Ascending aorta (tissue), 2 donors: ENCODE data around the gene P3H1. TPM values are rescaled to one million over a fixed set of nuclear protein-coding genes. Genes with fewer than 3 reads are reported as not detected.

Source experiments
- DNase-seq, 2 donors: peaks; one replicate each; pipeline ENCODE4 v3.0.0-alpha.2; 2019; ENCODE audit warnings: low spot score in 2 of 2
- H3K27ac ChIP-seq, 2 donors: fragments of 200-600 bp; sonication (generic); one replicate each; pipeline ENCODE4 v1.5.1; 2016 to 2017; ENCODE audit warnings: mild to moderate bottlenecking in 1 of 2
- H3K27me3 ChIP-seq: fragments of 200-600 bp; sonication (generic); one replicate; pipeline ENCODE4 v1.5.1; 2017
- H3K36me3 ChIP-seq, 2 donors: fragments of 200-600 bp; sonication (generic); one replicate each; pipeline ENCODE4 v1.5.1; 2016
- H3K4me1 ChIP-seq, 2 donors: fragments of 200-600 bp; sonication (generic); one replicate each; pipeline ENCODE4 v1.5.1; 2016 to 2017; ENCODE audit warnings: mild to moderate bottlenecking in 1 of 2
- H3K4me3 ChIP-seq, 2 donors: fragments of 200-600 bp; sonication (generic); one replicate each; pipeline ENCODE4 v1.5.1; 2016 to 2017; ENCODE audit warnings: mild to moderate bottlenecking in 1 of 2
- H3K9me3 ChIP-seq, 2 donors: fragments of 200-600 bp; sonication (generic); one replicate each; pipeline ENCODE4 v1.5.1; 2016
- intact Hi-C: fragments of 100-400 bp; cut with DNase I; formaldehyde crosslinking; loops from one replicate; pipeline ENCODE4 v1.15.1; 2023
- total RNA-seq: library from RNA; depleted of rRNA; stranded (reverse); fragments of >200 nt; gene quantifications from one replicate; pipeline ENCODE4 v1.1.0, GENCODE V29; 2016
- TF ChIP-seq, protein P1 (sequence below), 3 experiments: fragments of 200-600 bp in 2 of 3; fragments of 450-650 bp in 1 of 3; sonication (generic) in 2 of 3; IDR thresholded peaks; one replicate each; pipeline ENCODE4 v1.5.1; 2016 to 2019; ENCODE audit warnings: antibody characterized with exemption in 3 of 3, mild to moderate bottlenecking in 1 of 3, moderate library complexity in 1 of 3

P3H1 gene
- total RNA-seq, 1 donor from 2014 or later = 72.2 TPM

DNA sequence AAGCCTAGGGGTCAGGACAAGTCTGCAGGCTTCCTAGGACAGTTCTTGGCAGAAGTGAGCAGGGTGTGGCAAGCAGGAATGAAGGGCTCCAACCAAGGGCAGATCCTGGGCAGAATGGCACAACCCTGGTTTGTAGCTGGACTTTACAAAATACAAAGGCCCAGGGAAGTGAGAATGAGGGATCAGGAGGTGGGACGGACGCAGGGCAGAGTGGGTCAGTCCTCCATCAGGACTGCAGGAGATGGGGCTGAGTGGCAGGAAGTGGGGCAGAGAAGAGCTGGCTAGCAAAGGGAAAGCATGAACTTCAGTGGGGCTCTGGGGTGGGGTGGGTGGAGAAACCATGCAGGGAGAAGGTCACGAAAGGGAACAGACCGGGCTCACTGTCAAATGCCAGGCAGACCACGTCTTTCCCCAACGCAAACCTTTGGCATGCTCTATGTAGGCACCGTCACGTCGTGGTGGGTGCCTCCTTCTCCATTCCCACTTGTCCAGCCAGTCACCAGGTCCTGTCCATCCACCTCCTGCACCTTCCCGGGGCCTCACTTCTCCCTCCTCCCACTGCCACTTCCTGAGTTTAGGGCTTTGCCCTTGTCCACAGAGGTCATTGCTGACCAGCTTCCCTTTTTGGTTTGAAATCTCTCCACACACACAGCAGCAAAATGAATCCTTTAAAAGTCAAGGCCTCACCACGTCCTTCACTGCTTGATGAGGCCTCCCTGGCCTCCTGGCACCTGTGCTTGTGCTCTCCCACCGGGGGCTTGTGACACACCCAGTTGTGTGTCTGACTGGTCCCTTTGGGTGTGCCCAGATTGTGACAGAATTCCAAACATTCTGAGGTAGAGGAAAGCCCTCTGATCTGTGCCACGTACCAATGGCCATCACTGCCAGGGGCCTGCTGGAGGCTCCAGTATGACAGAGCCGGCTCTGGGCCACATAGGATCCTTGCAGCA lies 18.1 kb downstream of the P3H1 start:
- intact Hi-C loops = loop anchor here (5.0 kb wide), 1 partner anchor 171 kb away; no protein-coding TSS in a partner anchor
- no peaks in the 10 kb centered on the region for H3K9me3 ChIP-seq
- no peaks in the 10 kb centered on the region for H3K4me1 ChIP-seq
- H3K4me3 ChIP-seq = no peak overlapping the region
- H3K27me3 ChIP-seq = no peaks in the 10 kb centered on the region
- TF ChIP-seq, protein P1, sequence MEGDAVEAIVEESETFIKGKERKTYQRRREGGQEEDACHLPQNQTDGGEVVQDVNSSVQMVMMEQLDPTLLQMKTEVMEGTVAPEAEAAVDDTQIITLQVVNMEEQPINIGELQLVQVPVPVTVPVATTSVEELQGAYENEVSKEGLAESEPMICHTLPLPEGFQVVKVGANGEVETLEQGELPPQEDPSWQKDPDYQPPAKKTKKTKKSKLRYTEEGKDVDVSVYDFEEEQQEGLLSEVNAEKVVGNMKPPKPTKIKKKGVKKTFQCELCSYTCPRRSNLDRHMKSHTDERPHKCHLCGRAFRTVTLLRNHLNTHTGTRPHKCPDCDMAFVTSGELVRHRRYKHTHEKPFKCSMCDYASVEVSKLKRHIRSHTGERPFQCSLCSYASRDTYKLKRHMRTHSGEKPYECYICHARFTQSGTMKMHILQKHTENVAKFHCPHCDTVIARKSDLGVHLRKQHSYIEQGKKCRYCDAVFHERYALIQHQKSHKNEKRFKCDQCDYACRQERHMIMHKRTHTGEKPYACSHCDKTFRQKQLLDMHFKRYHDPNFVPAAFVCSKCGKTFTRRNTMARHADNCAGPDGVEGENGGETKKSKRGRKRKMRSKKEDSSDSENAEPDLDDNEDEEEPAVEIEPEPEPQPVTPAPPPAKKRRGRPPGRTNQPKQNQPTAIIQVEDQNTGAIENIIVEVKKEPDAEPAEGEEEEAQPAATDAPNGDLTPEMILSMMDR (IDR thresholded peaks at IDR 0.05) = no peak
- H3K27ac ChIP-seq = no peak overlapping the region
- DNase-seq = no peak
- H3K36me3 ChIP-seq = peaks cover 57 to 72% of the 10 kb centered on the region in 2 donors

DNA sequence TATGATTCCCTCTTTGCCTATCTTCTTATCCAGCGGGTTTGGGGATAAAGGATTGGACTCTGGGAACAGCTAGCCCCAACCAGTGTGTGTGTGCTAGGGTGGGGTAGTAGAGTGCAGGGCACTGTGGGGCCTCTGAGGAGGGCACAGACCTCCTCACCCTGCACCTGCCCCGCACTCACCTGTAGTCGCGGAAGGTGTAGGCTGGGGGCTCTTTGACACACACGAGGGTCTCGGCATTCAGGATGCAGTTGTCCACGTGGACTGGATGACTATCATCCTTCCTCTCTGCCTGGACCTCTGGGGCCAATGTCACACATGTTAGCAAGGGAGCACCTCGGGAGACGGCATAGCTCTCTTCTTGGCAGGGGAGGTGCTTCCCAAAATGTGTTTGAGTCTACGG lies 18.8 kb downstream of the P3H1 start:
- Histone ChIP-seq H3K27me3 (no peaks in the 10 kb centered on the region), H3K9me3 (no peaks in the 10 kb centered on the region), H3K4me3 (no peak overlapping the region), H3K27ac (no peak overlapping the region), H3K36me3 (peaks cover 53 to 65% of the 10 kb centered on the region in 2 donors), H3K4me1 (no peaks in the 10 kb centered on the region)
- TF ChIP-seq, protein P1 (IDR thresholded peaks at IDR 0.05) = no peak
- DNase-seq = no peak
- intact Hi-C loops = loop anchor here (5.0 kb wide), 1 partner anchor 171 kb away; no protein-coding TSS in a partner anchor

DNA sequence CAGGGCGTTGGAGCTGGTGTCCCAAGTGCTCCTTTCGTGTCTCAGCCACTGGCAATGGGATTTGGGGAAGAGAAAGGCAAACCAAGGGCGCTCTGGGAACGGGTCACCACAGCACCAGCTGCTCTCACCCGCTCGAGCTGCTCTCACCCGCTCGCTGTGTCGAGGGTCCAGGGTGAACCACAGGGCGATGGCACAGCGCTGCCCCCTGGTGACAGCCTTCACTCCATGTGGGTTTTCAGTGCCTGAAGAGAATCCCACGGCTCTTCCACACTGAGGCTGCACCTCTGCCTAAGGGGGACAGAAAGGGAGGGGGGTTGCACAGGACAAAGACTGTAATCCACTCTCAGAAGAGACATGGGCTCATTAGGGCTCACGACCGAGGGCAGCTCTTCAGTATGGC lies 19.7 kb downstream of the P3H1 start:
- H3K27me3 ChIP-seq = no peaks in the 10 kb centered on the region
- no peak overlapping the region for H3K27ac ChIP-seq
- no peaks in the 10 kb centered on the region for H3K9me3 ChIP-seq
- H3K4me1 ChIP-seq = no peaks in the 10 kb centered on the region
- TF ChIP-seq, protein P1 (IDR thresholded peaks at IDR 0.05) = peak in 2 of 3 experiments; percentile 38 to 48
- peaks cover 46 to 56% of the 10 kb centered on the region in 2 donors for H3K36me3 ChIP-seq
- intact Hi-C loops = loop anchor here (5.0 kb wide), 1 partner anchor 170 kb away; no protein-coding TSS in a partner anchor
- no peak for DNase-seq
- no peak overlapping the region for H3K4me3 ChIP-seq

DNA sequence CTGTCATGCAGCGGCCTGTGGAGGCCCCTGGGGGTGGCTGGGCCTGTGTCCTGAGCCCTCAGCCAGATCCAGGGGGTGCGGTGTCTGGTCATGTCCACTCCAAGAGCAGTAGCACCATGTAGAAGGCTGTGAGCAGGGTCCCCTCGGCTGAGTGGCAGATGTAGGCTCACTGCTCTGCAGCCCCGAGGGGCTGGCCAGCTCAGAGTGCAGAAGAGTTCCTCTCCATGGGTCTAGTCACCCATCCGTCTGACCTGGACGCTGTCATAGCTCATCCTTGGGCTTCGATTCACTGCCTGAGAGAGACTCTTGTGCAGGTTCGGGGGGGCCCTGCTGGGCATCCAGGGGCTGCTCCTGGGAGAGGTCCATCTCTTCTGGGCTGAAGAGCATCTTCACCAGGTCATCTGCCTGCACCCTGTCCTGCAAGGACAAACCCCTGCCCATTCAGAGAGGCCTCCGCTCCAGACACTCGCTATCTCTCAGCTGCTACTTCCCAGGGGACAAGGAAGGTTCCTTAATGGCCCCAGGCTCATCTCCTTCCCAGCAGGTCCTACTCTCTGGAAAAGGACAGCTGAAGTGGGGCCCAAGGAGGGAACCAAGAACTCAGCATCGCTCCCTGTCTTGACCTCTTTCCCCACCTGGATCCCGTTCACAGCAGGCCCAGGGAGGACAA lies 20.3 kb downstream of the P3H1 start:
- Histone ChIP-seq H3K27ac (no peak overlapping the region), H3K27me3 (no peaks in the 10 kb centered on the region), H3K9me3 (no peaks in the 10 kb centered on the region), H3K36me3 (peaks cover 40 to 51% of the 10 kb centered on the region in 2 donors), H3K4me3 (no peak overlapping the region), H3K4me1 (no peaks in the 10 kb centered on the region)
- DNase-seq = no peak
- intact Hi-C loops = loop anchor here (5.0 kb wide), 1 partner anchor 169 kb away; no protein-coding TSS in a partner anchor
- TF ChIP-seq, protein P1 (IDR thresholded peaks at IDR 0.05) = no peak

DNA sequence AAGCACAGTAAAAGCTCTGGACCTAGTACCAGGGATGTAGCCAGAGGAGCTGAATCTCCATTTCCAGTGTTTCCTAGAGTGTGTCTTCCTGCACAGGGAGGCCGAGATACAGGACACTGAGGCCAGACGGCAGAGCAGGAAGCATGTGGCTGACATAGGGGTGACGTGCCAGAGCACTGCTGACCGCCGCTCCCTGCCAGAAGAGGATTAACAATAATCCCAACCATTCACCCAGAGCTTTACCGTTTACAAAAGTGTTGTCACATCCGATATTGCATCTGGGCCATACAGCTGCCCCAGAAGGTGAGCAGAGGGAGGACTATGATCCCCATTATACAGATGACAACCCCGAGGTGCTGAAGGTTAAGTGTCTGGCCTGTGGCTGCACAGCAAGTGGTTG lies 21.0 kb downstream of the P3H1 start:
- intact Hi-C loops = loop anchor here (5.0 kb wide), 1 partner anchor 169 kb away; no protein-coding TSS in a partner anchor

More for the DNA sequence above, 21.0 kb downstream of the P3H1 start:
- H3K27me3 ChIP-seq = no peaks in the 10 kb centered on the region
- no peak overlapping the region for H3K27ac ChIP-seq
- no peaks in the 10 kb centered on the region for H3K9me3 ChIP-seq
- DNase-seq = no peak
- H3K36me3 ChIP-seq = peaks cover 39 to 50% of the 10 kb centered on the region in 2 donors
- TF ChIP-seq, protein P1 (IDR thresholded peaks at IDR 0.05) = no peak
- H3K4me1 ChIP-seq = no peaks in the 10 kb centered on the region
- no peak overlapping the region for H3K4me3 ChIP-seq
